Fibroblast of skin of left biceps (primary cell): ENCODE data around the gene KCNJ1.

Experiments
- DNase-seq, 2 experiments: peaks; one replicate each; pipeline ENCODE4 v3.0.0-alpha.2; 2013; ENCODE audit warnings: low read depth in 2 of 2

Gene KCNJ1

GRCh38 chr11:128852327-128853023, 14.6 kb downstream of the KCNJ1 start:
- no peak for DNase-seq

- DNase-seq, result no peak
These were observed 18.2 kb downstream of the KCNJ1 start for GRCh38 chr11:128848815-128849455.

DNA sequence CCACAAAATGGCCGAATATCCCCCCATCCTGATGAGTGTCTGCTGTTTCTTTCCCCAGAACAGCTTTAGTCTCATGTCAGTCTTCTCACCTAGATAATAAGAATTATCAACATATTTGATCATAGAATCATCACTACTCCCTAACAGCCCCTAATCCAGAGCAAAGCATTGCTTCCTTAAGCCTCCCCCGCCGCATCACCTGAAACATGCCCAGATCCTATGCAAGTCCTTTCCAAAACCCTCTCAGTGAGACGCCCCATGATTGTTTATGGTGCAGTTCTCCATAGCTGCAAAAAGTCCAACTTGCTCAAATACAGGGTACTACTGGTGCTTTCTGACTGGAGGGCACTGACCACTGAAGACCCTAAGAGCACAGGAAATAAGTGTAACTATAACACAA, 20.1 kb downstream of the KCNJ1 start:
- no peak for DNase-seq

- no peak for DNase-seq
These were observed 21.7 kb downstream of the KCNJ1 start for GRCh38 chr11:128845334-128845780.

- DNase-seq, result no peak
These were observed 23.8 kb downstream of the KCNJ1 start for GRCh38 chr11:128843198-128843785.

DNA sequence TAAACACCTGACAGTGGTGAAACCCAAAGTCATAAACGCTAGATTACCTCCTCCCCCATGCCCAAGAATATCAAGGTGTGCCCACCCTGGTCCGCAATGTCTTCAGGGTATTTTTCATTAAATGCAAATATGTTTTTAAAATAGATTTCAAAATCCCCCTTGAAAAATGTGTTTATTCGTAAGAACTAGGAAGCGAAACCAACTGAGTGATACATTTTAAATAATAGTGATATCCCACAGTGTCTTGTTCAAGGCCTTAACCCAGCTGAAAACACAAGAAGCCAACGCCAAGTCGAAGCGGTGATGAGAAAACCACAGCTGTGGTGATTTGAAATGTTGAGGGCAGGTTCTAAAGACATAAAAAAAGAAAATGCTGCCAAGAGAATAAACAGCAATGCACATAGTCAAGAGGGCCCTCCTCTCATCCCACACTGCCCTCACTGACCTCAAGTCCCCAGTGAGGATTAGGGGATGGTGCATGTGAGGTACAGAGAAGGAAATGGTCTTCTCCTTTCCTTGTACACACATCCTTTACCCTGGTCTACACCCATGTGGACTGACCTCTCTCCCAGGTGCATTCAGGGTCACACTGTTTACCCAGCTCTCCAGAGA, 25.5 kb downstream of the KCNJ1 start:
- DNase-seq, result no peak

- DNase-seq, result no peak
These were observed 26.3 kb downstream of the KCNJ1 start for GRCh38 chr11:128840783-128841182.

- no peak for DNase-seq
These were observed 27.0 kb downstream of the KCNJ1 start for GRCh38 chr11:128840137-128840536.

DNA sequence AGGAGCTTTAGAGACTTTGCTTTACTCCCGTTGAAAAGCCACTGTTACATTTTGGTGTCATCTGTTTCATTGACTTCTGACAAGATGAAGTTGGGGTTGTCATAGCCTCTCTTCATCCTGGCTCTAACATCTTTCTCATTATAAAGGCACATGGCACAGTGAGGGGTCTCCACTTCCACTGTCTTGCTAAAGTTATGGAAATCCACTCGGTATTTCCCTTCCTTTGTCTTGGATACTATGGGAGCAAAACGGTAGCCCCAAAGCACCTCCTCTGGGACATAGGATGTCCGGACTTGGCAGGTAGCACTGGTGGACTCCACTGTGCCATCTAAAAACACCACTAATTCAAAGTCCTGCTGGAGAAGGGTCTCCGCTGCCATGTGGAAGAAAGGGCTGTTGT, 28.0 kb downstream of the KCNJ1 start:
- no peak for DNase-seq

DNA sequence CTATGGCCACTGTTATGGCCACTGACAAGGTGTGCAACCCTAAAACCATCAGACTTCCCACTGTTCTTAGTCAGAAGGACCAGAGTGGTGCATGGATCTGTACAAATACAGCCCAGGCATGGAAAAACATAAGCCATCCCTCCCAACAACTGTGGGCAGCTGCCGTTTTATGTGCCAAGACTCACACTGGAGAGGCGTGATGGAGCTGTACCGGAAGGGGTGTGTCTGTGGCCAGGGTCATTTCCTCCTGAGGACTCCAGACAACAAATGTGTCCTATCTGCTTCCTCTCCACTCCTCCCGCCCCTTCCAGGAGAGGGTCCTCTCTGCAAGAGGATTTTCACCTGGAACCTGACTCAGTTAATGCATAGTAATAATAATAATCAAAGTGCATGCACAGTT, 29.5 kb downstream of the KCNJ1 start:
- no peak for DNase-seq

- peak in 1 of 2 experiments; percentile 6 for DNase-seq
These were observed 31.2 kb downstream of the KCNJ1 start for GRCh38 chr11:128835741-128836430.

GRCh38 chr11:128834157-128834556, 32.9 kb downstream of the KCNJ1 start:
- DNase-seq, result no peak

DNA sequence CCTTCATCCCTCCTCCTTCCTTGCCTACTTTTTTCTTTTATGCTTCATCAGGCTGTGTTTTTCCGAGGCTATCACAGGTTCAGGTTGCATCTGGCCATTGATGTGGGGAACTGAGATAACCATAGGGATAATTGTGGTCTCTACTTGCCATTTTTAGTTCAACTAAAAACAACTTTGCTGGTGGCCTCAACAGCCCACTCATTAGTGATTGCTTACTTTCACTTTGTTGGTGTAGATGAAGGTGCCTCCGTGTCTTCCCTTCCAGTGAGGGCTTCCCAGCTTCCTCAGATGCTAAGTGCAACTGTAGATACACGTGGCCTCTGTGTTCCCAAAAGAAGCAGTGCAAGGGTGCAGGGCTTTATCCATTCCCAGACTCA, 35.0 kb downstream of the KCNJ1 start:
- DNase-seq, result no peak

DNA sequence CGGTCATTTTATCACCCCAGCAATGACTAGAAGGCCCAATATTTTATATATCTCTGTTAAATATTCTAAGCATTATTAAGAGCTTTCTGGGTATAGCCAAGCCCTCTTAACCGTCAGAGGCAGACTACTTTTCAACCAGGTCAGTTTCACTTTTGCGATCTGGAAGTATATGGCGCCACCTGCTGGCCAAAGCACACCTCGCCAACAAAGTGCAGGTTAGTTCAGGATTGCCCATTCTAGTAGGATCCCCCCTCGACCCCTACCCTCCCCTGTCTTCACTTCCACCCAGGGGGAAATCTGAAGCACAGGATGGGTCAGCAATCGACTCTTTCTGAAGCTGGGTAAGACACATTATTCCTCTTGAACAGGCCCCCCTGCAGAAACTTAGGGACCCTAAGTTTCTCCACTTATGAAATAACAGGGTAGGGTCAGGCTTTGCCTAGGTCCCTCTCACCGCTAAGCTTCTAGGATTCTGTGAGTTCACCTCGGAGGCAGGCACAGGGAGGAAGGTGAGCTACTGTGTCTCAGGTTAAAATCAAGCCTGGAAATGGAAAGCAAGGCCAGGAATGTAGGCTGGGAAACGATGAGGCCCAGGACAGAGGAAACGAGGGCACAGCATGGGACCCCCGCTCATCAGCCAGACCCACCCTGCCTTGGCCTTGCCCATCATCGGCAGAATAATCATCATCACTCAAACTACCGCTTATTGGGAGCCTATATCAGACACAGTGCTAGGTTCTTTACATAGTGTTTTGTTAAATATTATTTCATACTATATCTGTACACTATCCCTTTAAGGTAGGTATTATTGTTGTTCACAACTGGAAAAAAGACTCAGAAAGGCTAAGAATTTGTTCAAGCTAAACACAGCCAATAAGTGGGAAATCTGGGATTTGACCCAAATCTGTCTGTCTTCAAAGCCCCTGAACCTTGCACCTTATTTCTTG, 35.6 kb downstream of the KCNJ1 start:
- peak; percentile 54 to 55 for DNase-seq

- DNase-seq, result no peak
These were observed 36.6 kb downstream of the KCNJ1 start for GRCh38 chr11:128830290-128831173.

GRCh38 chr11:128828350-128828749, 38.7 kb downstream of the KCNJ1 start:
- DNase-seq, result no peak

GRCh38 chr11:128827191-128827893, 39.8 kb downstream of the KCNJ1 start:
- DNase-seq, result no peak

GRCh38 chr11:128825050-128825784, 41.9 kb downstream of the KCNJ1 start:
- DNase-seq, result no peak
